HepG2 (cell line): ENCODE results near the gene DNPH1. TPM values are rescaled to one million over a fixed set of nuclear protein-coding genes. Genes with fewer than 3 reads are reported as not detected.

ENCODE experiments used
- CBX5 ChIP-seq: sonication (generic); formaldehyde crosslinking; IDR thresholded peaks from 2 replicates; pipeline ENCODE4 v1.4.0; 2020; ENCODE audit warnings: missing genetic modification reagents, borderline replicate concordance
- HOXA3 ChIP-seq: sonication (generic); formaldehyde crosslinking; IDR thresholded peaks from 2 replicates; pipeline ENCODE4 v1.5.0; 2020; ENCODE audit warnings: missing genetic modification reagents
- NCOA2 ChIP-seq: sonication (generic); formaldehyde crosslinking; IDR thresholded peaks from 2 replicates; pipeline ENCODE4 v1.8.0; 2022; ENCODE audit warnings: inconsistent platforms
- NR2F6 ChIP-seq, 2 experiments: IDR thresholded peaks; 2 replicates each; pipeline ENCODE4 v1.6.1; 2016; ENCODE audit warnings: antibody characterized with exemption in 1 of 2, mild to moderate bottlenecking in 1 of 2
- PAXIP1 ChIP-seq: sonication (generic); formaldehyde crosslinking; conservative IDR thresholded peaks from 2 replicates; pipeline ENCODE4 v1.4.0; 2020; ENCODE audit warnings: mild to moderate bottlenecking, missing genetic modification reagents, moderate library complexity
- SKI ChIP-seq: fragments of 450-650 bp; IDR thresholded peaks from one replicate; pipeline ENCODE4 v1.6.1; 2018; ENCODE audit warnings: mild to moderate bottlenecking; ENCODE audit not compliant: partially characterized antibody
- SRF ChIP-seq: IDR thresholded peaks from 2 replicates; pipeline ENCODE4 v1.6.1; 2011; ENCODE audit warnings: mild to moderate bottlenecking, low read depth, low read length, moderate library complexity
- ZNF280B ChIP-seq: sonication (generic); formaldehyde crosslinking; IDR thresholded peaks from 2 replicates; pipeline ENCODE4 v1.5.0; 2020; ENCODE audit warnings: missing genetic modification reagents, mild to moderate bottlenecking, borderline replicate concordance
- ZNF382 ChIP-seq: sonication (generic); formaldehyde crosslinking; IDR thresholded peaks from 2 replicates; pipeline ENCODE4 v1.5.0; 2020; ENCODE audit warnings: missing genetic modification reagents, mild to moderate bottlenecking, borderline replicate concordance
- ZNF468 ChIP-seq: sonication (generic); formaldehyde crosslinking; IDR thresholded peaks from 2 replicates; pipeline ENCODE4 v1.8.0; 2022; ENCODE audit warnings: mild to moderate bottlenecking, moderate library complexity, missing genetic modification reagents
- polyA plus RNA-seq, 8 experiments: library from polyadenylated mRNA; depleted of rRNA in 3 of 8; stranded (reverse) in 7 of 8; unstranded in 1 of 8; fragments of >200 nt; fragmentation: Illumina TruSeq in 4 of 8; extraction: Trizol in 4 of 8; gene quantifications; 2 replicates each; pipeline versions ENCODE4 v1.2.1 to v1.2.3, GENCODE V29; 2011 to 2016; ENCODE audit warnings: low read depth in 4 of 8, missing spikeins in 1 of 8, mixed read lengths in 1 of 8; ENCODE audit not compliant: insufficient read depth in 1 of 8
- total RNA-seq, 5 experiments: library from RNA; depleted of rRNA; stranded (reverse); fragments of >200 nt; fragmentation: Illumina TruSeq; extraction: Trizol; gene quantifications; 2 replicates each; pipeline ENCODE4 v1.2.3, GENCODE V29; 2016; ENCODE audit warnings: low read depth in 1 of 5

DNPH1 gene
- total and polyA plus RNA-seq, 2 of the 13 experiments (the other 11 are each of a cell fraction or from before 2014, with no cell fraction given) = 56.5 to 75.1 TPM

GRCh38 chr6:43265564-43265963, 36.3 kb upstream of the DNPH1 start (continued):
- TF ChIP-seq PAXIP1 (peak; percentile 35), ZNF468 (CRISPR knock-in tag) (no peak), ZNF280B (no peak), SKI (peak; percentile 62), HOXA3 (CRISPR knock-in tag) (peak; percentile 51; the same call in 1 of the 2 replicates), ZNF382 (CRISPR knock-in tag) (no peak), CBX5 (CRISPR knock-in tag) (0 out of 2 replicates have a peak, but pooled peaks have one; percentile 45), NR2F6 (IDR thresholded peaks at IDR 0.05) (no peak), NR2F6 (CRISPR knock-in tag; IDR thresholded peaks at IDR 0.05) (peak; percentile 43; the same call in 1 of the 2 replicates), NCOA2 (CRISPR knock-in tag) (peak; percentile 38; the same call in 1 of the 2 replicates), SRF (no peak)
